Left ventricle myocardium superior (tissue), 1 donor: Measurements from ENCODE around the gene SH3PXD2B. TPM values are rescaled to one million over a fixed set of nuclear protein-coding genes. Genes with fewer than 3 reads are reported as not detected.

ENCODE experiments used
- total RNA-seq: library from RNA; stranded (reverse); fragmentation: NEBNext Ultra II Directional; extraction: Animal tissue kit (Norgen Biotek cat#: 25700); gene quantifications from one replicate; pipeline ENCODE4 v1.2.1, GENCODE V29; 2021
- donor health status: DM: no; HTN: yes; CAD: no; lungs with severe emphysema.

Gene SH3PXD2B
- total RNA-seq, 1 donor from 2014 or later: 5.0 TPM

Other genes starting within 250 kb of the SH3PXD2B start
- gene UBTD2, start 170.8 kb downstream of the SH3PXD2B start, total RNA-seq: 8.7 TPM
- 32.0 TPM for gene NEURL1B, start 186.7 kb upstream of the SH3PXD2B start, total RNA-seq